Neural progenitor cell (in vitro differentiated cells): ENCODE measurements around the gene CAPZB.

Experiments used
- CTCF ChIP-seq: fragments of 200-600 bp; sonication (generic); IDR thresholded peaks from 2 replicates; pipeline ENCODE4 v1.5.1; 2017; ENCODE audit warnings: antibody characterized with exemption, mild to moderate bottlenecking
- EZH2 ChIP-seq: fragments of 200-600 bp; sonication (generic); IDR thresholded peaks from 2 replicates; pipeline ENCODE4 v1.6.1; 2017; ENCODE audit warnings: antibody characterized with exemption, mild to moderate bottlenecking, moderate library complexity

DNA sequence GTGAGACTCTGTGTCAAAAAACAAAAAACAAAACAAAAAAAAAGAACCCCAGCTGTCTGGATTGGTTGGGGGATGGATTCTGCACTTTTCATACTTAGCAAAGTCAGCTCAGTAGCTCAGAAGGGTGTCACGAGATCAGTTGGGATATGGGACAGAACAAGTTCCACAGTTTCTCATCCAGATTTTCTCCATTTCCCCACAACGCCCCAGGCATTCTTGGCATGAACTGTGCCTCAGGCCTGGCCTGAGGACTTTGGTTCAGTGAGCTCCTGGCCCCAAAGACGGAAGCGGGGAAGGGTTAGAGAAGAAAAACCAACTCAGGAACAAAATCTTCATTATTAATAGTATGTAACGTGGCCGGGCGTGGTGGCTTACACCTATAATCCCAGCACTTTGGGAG is 175.3 kb downstream of the CAPZB start:
- TF ChIP-seq CTCF: no peak
- TF ChIP-seq EZH2: no peak
